SK-N-SH treated with all-trans-retinoic acid at 6 μM for 48 hours (cell line): ENCODE measurements around the gene CHID1.

Source experiments
- ARNTL ChIP-seq: fragments of 450-650 bp; formaldehyde crosslinking; IDR thresholded peaks from 2 replicates; pipeline ENCODE4 v1.5.0; 2020; ENCODE audit warnings: low read depth, mild to moderate bottlenecking, moderate library complexity, borderline replicate concordance
- BACH2 ChIP-seq: fragments of 250-450 bp; sonication (Bioruptor Pico); IDR thresholded peaks from 2 replicates; pipeline ENCODE4 v1.9.0; 2021; ENCODE audit warnings: mild to moderate bottlenecking, borderline replicate concordance
- ZNF70 ChIP-seq: fragments of 450-650 bp; formaldehyde crosslinking; IDR thresholded peaks from 2 replicates; pipeline ENCODE4 v1.5.0; 2020; ENCODE audit warnings: mild to moderate bottlenecking, moderate library complexity
- TF ChIP-seq, protein P1 (sequence below): fragments of 250-450 bp; sonication (Bioruptor Pico); IDR thresholded peaks from 2 replicates; pipeline ENCODE4 v1.5.0; 2020; ENCODE audit warnings: mild to moderate bottlenecking, moderate library complexity
- TF ChIP-seq, protein P2 (sequence below): fragments of 250-450 bp; sonication (Bioruptor Pico); IDR thresholded peaks from 2 replicates; pipeline ENCODE4 v1.8.0; 2021; ENCODE audit warnings: low read depth, mild to moderate bottlenecking, moderate library complexity, borderline replicate concordance
- TF ChIP-seq, protein P3 (sequence below): fragments of 250-450 bp; sonication (Bioruptor Pico); IDR thresholded peaks from 2 replicates; pipeline ENCODE4 v1.5.1; 2020; ENCODE audit warnings: low read depth, mild to moderate bottlenecking, moderate library complexity

DNA sequence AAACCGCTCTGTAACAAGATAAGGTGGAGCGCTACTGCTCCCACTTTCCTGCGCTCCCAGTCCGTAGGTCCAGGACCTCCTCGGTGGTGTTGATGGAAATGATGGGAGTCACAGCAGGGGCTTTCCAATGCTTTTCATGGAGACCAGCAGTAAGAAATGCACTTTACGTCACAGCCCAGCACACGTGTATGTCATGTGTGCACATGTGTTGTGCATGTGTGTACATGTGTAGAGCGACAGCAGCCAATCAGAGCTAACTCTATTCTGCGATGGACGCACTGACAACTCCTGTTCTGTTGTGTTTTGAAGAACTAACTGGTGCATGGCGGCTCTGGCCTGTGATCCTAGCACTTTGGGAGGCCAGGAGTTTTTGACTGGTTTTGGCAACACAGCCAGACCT, 1.2 kb downstream of the CHID1 start:
- TF ChIP-seq ARNTL (CRISPR knock-in tag), result no peak
- TF ChIP-seq BACH2 (CRISPR knock-in tag), result no peak
- no peak for TF ChIP-seq ZNF70 (CRISPR knock-in tag)
- TF ChIP-seq, protein P1, sequence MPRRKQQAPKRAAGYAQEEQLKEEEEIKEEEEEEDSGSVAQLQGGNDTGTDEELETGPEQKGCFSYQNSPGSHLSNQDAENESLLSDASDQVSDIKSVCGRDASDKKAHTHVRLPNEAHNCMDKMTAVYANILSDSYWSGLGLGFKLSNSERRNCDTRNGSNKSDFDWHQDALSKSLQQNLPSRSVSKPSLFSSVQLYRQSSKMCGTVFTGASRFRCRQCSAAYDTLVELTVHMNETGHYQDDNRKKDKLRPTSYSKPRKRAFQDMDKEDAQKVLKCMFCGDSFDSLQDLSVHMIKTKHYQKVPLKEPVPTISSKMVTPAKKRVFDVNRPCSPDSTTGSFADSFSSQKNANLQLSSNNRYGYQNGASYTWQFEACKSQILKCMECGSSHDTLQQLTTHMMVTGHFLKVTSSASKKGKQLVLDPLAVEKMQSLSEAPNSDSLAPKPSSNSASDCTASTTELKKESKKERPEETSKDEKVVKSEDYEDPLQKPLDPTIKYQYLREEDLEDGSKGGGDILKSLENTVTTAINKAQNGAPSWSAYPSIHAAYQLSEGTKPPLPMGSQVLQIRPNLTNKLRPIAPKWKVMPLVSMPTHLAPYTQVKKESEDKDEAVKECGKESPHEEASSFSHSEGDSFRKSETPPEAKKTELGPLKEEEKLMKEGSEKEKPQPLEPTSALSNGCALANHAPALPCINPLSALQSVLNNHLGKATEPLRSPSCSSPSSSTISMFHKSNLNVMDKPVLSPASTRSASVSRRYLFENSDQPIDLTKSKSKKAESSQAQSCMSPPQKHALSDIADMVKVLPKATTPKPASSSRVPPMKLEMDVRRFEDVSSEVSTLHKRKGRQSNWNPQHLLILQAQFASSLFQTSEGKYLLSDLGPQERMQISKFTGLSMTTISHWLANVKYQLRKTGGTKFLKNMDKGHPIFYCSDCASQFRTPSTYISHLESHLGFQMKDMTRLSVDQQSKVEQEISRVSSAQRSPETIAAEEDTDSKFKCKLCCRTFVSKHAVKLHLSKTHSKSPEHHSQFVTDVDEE, result no peak
- TF ChIP-seq, protein P2, sequence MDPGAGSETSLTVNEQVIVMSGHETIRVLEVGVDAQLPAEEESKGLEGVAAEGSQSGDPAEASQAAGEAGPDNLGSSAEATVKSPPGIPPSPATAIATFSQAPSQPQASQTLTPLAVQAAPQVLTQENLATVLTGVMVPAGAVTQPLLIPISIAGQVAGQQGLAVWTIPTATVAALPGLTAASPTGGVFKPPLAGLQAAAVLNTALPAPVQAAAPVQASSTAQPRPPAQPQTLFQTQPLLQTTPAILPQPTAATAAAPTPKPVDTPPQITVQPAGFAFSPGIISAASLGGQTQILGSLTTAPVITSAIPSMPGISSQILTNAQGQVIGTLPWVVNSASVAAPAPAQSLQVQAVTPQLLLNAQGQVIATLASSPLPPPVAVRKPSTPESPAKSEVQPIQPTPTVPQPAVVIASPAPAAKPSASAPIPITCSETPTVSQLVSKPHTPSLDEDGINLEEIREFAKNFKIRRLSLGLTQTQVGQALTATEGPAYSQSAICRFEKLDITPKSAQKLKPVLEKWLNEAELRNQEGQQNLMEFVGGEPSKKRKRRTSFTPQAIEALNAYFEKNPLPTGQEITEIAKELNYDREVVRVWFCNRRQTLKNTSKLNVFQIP (CRISPR knock-in tag), result no peak
- TF ChIP-seq, protein P3, sequence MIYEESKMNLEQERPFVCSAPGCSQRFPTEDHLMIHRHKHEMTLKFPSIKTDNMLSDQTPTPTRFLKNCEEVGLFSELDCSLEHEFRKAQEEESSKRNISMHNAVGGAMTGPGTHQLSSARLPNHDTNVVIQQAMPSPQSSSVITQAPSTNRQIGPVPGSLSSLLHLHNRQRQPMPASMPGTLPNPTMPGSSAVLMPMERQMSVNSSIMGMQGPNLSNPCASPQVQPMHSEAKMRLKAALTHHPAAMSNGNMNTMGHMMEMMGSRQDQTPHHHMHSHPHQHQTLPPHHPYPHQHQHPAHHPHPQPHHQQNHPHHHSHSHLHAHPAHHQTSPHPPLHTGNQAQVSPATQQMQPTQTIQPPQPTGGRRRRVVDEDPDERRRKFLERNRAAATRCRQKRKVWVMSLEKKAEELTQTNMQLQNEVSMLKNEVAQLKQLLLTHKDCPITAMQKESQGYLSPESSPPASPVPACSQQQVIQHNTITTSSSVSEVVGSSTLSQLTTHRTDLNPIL (CRISPR knock-in tag), result no peak
